HG02981 (cell line): Measurements from ENCODE around the gene BACE1.

Experiments
- ATAC-seq: cut with Tn5 transposase; IDR thresholded peaks from one replicate; pipeline ENCODE4 v1.9.1; 2021; ENCODE audit warnings: mild to moderate bottlenecking, moderate library complexity; ENCODE audit not compliant: unreplicated experiment

The BACE1 gene

GRCh38 chr11:117309310-117309709, 6.7 kb downstream of the BACE1 start:
- no peak for ATAC-seq

- ATAC-seq, result no peak
These were observed 10.9 kb downstream of the BACE1 start for GRCh38 chr11:117305145-117305544.

GRCh38 chr11:117303646-117304315, 12.3 kb downstream of the BACE1 start:
- no peak for ATAC-seq

- ATAC-seq, result no peak
These were observed 13.0 kb downstream of the BACE1 start for GRCh38 chr11:117303101-117303500.

- ATAC-seq, result peak; percentile 45
These were observed 13.8 kb downstream of the BACE1 start for GRCh38 chr11:117302228-117302627.

GRCh38 chr11:117300773-117301172, 15.3 kb downstream of the BACE1 start:
- ATAC-seq, result no peak

GRCh38 chr11:117300283-117300663, 15.8 kb downstream of the BACE1 start:
- no peak for ATAC-seq

- no peak for ATAC-seq
These were observed 16.4 kb downstream of the BACE1 start for GRCh38 chr11:117299351-117300282.

- no peak for ATAC-seq
These were observed 17.9 kb downstream of the BACE1 start for GRCh38 chr11:117298195-117298594.

- no peak for ATAC-seq
These were observed 19.2 kb downstream of the BACE1 start for GRCh38 chr11:117296881-117297280.

- ATAC-seq, result no peak
These were observed 20.5 kb downstream of the BACE1 start for GRCh38 chr11:117295438-117296137.

- ATAC-seq, result no peak
These were observed 23.4 kb downstream of the BACE1 start for GRCh38 chr11:117292616-117293015.

GRCh38 chr11:117290809-117291396, 25.2 kb downstream of the BACE1 start, which contains the start of gene BACE1-AS:
TSS of gene BACE1-AS (plus strand) at chr11:117291346.
- no peak for ATAC-seq

GRCh38 chr11:117289795-117290194, 26.3 kb downstream of the BACE1 start:
- ATAC-seq, result no peak

- no peak for ATAC-seq
These were observed 28.4 kb downstream of the BACE1 start for GRCh38 chr11:117287668-117288067.

- no peak for ATAC-seq
These were observed 29.5 kb downstream of the BACE1 start for GRCh38 chr11:117286588-117286987.

GRCh38 chr11:117284053-117284452, 32.0 kb downstream of the BACE1 start:
- no peak for ATAC-seq

GRCh38 chr11:117282956-117283355, 33.1 kb downstream of the BACE1 start:
- ATAC-seq, result no peak

- ATAC-seq, result no peak
These were observed 34.2 kb downstream of the BACE1 start for GRCh38 chr11:117281869-117282268.

- ATAC-seq, result no peak
These were observed 34.9 kb downstream of the BACE1 start for GRCh38 chr11:117281159-117281558.
